Caco-2 (cell line): Measurements from ENCODE around the gene ANGPTL4. TPM values are rescaled to one million over a fixed set of nuclear protein-coding genes. Genes with fewer than 3 reads are reported as not detected.
"Not testable (repeated sequence)": the region's sequence is repeated elsewhere in the genome, so short reads cannot be mapped to it uniquely, and the experiment has no call there.

ENCODE experiments used
- BruUV-seq: library from RNA; stranded (reverse); fragments of 400-500 nt; replicated peaks from 2 replicates; lab custom pipeline; 2021; lab: Mats Ljungman, UMichigan
- CTCF ChIA-PET: fragments of 300-600 bp; sonication (Branson Sonifier 250); formaldehyde crosslinking; loops from one replicate; lab custom pipeline; 2022; ENCODE audit warnings: antibody characterized with exemption; lab: Charles Lee
- POLR2A ChIA-PET: fragments of 300-600 bp; sonication (Branson Sonifier 250); formaldehyde crosslinking; loops from one replicate; lab custom pipeline; 2022; ENCODE audit warnings: antibody characterized with exemption; lab: Charles Lee
- DNase-seq, 2 experiments: peaks; one replicate each; pipeline versions ENCODE4 v3.0.0 to v3.0.0-alpha.2; 2020 to 2022
- H3K27me3 ChIP-seq: replicated peaks from 2 replicates; pipeline ENCODE4 v1.6.0; 2011; ENCODE audit warnings: low read length; ENCODE audit not compliant: control insufficient read depth, insufficient read depth
- H3K36me3 ChIP-seq: 2 replicates; pipeline ENCODE4 v1.5.1; 2011; ENCODE audit warnings: low read length; ENCODE audit not compliant: control insufficient read depth, insufficient read depth
- H3K4me1 ChIP-seq: fragments of 250-450 bp; sonication (Bioruptor Pico); 2 replicates; pipeline ENCODE4 v1.5.1; 2020; ENCODE audit warnings: mild to moderate bottlenecking
- H3K4me3 ChIP-seq: 2 replicates; pipeline ENCODE4 v1.5.1; 2011; ENCODE audit warnings: low read depth, mild to moderate bottlenecking, control low read depth, low read length
- H3K9me3 ChIP-seq: fragments of 250-450 bp; sonication (Bioruptor Pico); 2 replicates; pipeline ENCODE4 v1.5.1; 2020; ENCODE audit warnings: mild to moderate bottlenecking, moderate library complexity
- H3K27ac Mint-ChIP-seq: one replicate; pipeline ENCODE4 v1.8.0; 2022; ENCODE audit warnings: mixed read lengths; ENCODE audit not compliant: unreplicated experiment
- H3K27me3 Mint-ChIP-seq: one replicate; pipeline ENCODE4 v1.8.0; 2022; ENCODE audit warnings: mixed read lengths; ENCODE audit not compliant: insufficient read depth, unreplicated experiment
- H3K36me3 Mint-ChIP-seq: one replicate; pipeline ENCODE4 v1.8.0; 2022; ENCODE audit warnings: mild to moderate bottlenecking, mixed read lengths; ENCODE audit not compliant: insufficient read depth, unreplicated experiment
- H3K4me1 Mint-ChIP-seq: one replicate; pipeline ENCODE4 v1.8.0; 2022; ENCODE audit warnings: low read depth, mixed read lengths; ENCODE audit not compliant: unreplicated experiment
- H3K4me3 Mint-ChIP-seq: one replicate; pipeline ENCODE4 v1.8.0; 2022; ENCODE audit warnings: mild to moderate bottlenecking, moderate library complexity, mixed read lengths; ENCODE audit not compliant: unreplicated experiment
- H3K9me3 Mint-ChIP-seq: one replicate; pipeline ENCODE4 v1.8.0; 2022; ENCODE audit warnings: mixed read lengths; ENCODE audit not compliant: unreplicated experiment
- CTCF ChIP-seq, 2 experiments: fragments of 200-600 bp in 1 of 2; IDR thresholded peaks; 1 replicate in 1 of 2; 2 replicates in 1 of 2; pipeline versions ENCODE4 v1.5.1 to v1.8.0; 2011 to 2022; ENCODE audit warnings: antibody characterized with exemption in 1 of 2, control low read depth in 1 of 2, inconsistent platforms in 1 of 2, low read depth in 1 of 2, low read length in 1 of 2, mild to moderate bottlenecking in 1 of 2, moderate library complexity in 1 of 2; ENCODE audit not compliant: insufficient read depth in 1 of 2, severe bottlenecking in 1 of 2, unreplicated experiment in 1 of 2
- intact Hi-C: fragments of 100-400 bp; cut with micrococcal nuclease; formaldehyde crosslinking; loops from one replicate; pipeline ENCODE4 v1.10.0; 2022; ENCODE audit not compliant: unreplicated experiment
- total RNA-seq: library from RNA; stranded (reverse); gene quantifications from 2 replicates; pipeline ENCODE4 v1.2.3, GENCODE V29; 2022

The ANGPTL4 gene
- total RNA-seq, 1 experiment from 2014 or later = 1.2 TPM

- Histone ChIP-seq H3K36me3 (no peaks in the 10 kb centered on the region), H3K4me3 (no peak overlapping the region), H3K27me3 (no peaks in the 10 kb centered on the region), H3K4me1 (peaks cover 10% of the 10 kb centered on the region), H3K9me3 (no peaks in the 10 kb centered on the region)
- Mint-ChIP-seq H3K4me1 (no peaks in the 10 kb centered on the region), H3K9me3 (no peaks in the 10 kb centered on the region), H3K4me3 (no peak overlapping the region), H3K27me3 (no peaks in the 10 kb centered on the region), H3K27ac (no peak overlapping the region), H3K36me3 (no peaks in the 10 kb centered on the region)
- ChIA-PET CTCF (interaction anchor here (0.6 kb wide), 1 partner anchor 123 kb away, joined by 3 read pairs; no protein-coding TSS in a partner anchor), POLR2A (no interaction called here)
- intact Hi-C loops = no loop called here
- DNase-seq = no peak
- no peak for TF ChIP-seq CTCF (IDR thresholded peaks at IDR 0.05; ENCODE audit: insufficient read depth in 1 of 2, low read depth in 1 of 2, low read length in 1 of 2, severe bottlenecking in 1 of 2, unreplicated experiment in 1 of 2)
- no TSS peak for BruUV-seq
Observed at GRCh38 chr19:8342316-8342683, 21.7 kb upstream of the ANGPTL4 start.

- no peaks in the 10 kb centered on the region for H3K4me1 Mint-ChIP-seq
- H3K36me3 Mint-ChIP-seq = no peaks in the 10 kb centered on the region
- peak within 1 kb of the TSS; percentile 74 for H3K4me3 Mint-ChIP-seq
- H3K4me3 ChIP-seq = peak within 1 kb of the TSS; percentile 56
- no peaks in the 10 kb centered on the region for H3K27me3 Mint-ChIP-seq
- no peaks in the 10 kb centered on the region for H3K36me3 ChIP-seq
- H3K27me3 ChIP-seq = no peaks in the 10 kb centered on the region
- H3K9me3 ChIP-seq = no peaks in the 10 kb centered on the region
- intact Hi-C loops = no loop called here
- DNase-seq = peak; percentile 98 to 99
- BruUV-seq = no TSS peak
- peaks cover 10% of the 10 kb centered on the region for H3K4me1 ChIP-seq
- ChIA-PET POLR2A (no interaction called here), CTCF (interaction anchor here (1.0 kb wide), 1 partner anchor 10 kb away, joined by 4 read pairs; no protein-coding TSS in a partner anchor)
- TF ChIP-seq CTCF (IDR thresholded peaks at IDR 0.05; ENCODE audit: insufficient read depth in 1 of 2, low read depth in 1 of 2, low read length in 1 of 2, severe bottlenecking in 1 of 2, unreplicated experiment in 1 of 2) = no peak
- H3K9me3 Mint-ChIP-seq = no peaks in the 10 kb centered on the region
- no peak within 1 kb of the TSS for H3K27ac Mint-ChIP-seq
Observed at GRCh38 chr19:8342684-8343482, 21.1 kb upstream of the ANGPTL4 start, which contains the start of gene KANK3. Gene KANK3, minus strand, starts transcription at chr19:8343262. Its CDS starts 5,434 bp downstream, at chr19:8337828.

DNA sequence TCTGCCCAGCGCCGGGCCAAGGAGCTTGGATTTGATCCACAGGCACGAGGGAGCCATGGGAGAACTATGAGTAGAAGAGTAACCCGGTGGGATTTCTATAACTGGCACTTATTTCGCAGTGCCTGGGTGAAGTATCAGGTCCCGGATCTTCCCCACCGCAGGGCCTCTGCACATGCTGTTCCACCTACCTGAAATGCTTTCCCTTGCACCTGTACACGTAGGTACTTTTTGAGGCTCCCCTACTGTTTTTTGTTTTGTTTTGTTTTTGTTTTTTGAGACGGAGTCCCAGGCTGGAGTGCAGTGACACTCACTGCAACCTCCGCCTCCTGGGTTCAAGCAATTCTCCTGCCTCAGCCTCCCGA is 20.5 kb upstream of the ANGPTL4 start:
- Histone ChIP-seq H3K9me3 (no peaks in the 10 kb centered on the region), H3K36me3 (no peaks in the 10 kb centered on the region), H3K4me3 (peak overlapping the region; percentile 56; the same call in 1 of the 2 replicates), H3K27me3 (no peaks in the 10 kb centered on the region), H3K4me1 (peaks cover 10% of the 10 kb centered on the region)
- Mint-ChIP-seq H3K27me3 (no peaks in the 10 kb centered on the region), H3K9me3 (no peaks in the 10 kb centered on the region), H3K4me1 (no peaks in the 10 kb centered on the region), H3K36me3 (no peaks in the 10 kb centered on the region), H3K27ac (no peak overlapping the region), H3K4me3 (peak overlapping the region; percentile 74)
- ChIA-PET CTCF (interaction anchor here (1.0 kb wide), 1 partner anchor 10 kb away, joined by 4 read pairs; no protein-coding TSS in a partner anchor), POLR2A (interaction anchor here (0.6 kb wide), 1 partner anchor 9 kb away, joined by 8 read pairs; no protein-coding TSS in a partner anchor)
- no peak for TF ChIP-seq CTCF (IDR thresholded peaks at IDR 0.05; ENCODE audit: insufficient read depth in 1 of 2, low read depth in 1 of 2, low read length in 1 of 2, severe bottlenecking in 1 of 2, unreplicated experiment in 1 of 2)
- intact Hi-C loops = no loop called here
- BruUV-seq = no TSS peak
- no peak for DNase-seq

GRCh38 chr19:8349629-8350372 is 14.2 kb upstream of the ANGPTL4 start:
- H3K4me1 Mint-ChIP-seq, DNase-seq, H3K27ac Mint-ChIP-seq, H3K27me3 Mint-ChIP-seq, H3K27me3 ChIP-seq, H3K9me3 ChIP-seq, H3K36me3 ChIP-seq, H3K9me3 Mint-ChIP-seq, H3K4me3 ChIP-seq, H3K4me1 ChIP-seq, intact Hi-C loops, BruUV-seq, H3K36me3 Mint-ChIP-seq, POLR2A ChIA-PET, H3K4me3 Mint-ChIP-seq: not testable (repeated sequence)
- CTCF ChIA-PET = interaction anchor here (0.6 kb wide), 1 partner anchor 64 kb away, joined by 5 read pairs; the partner anchor contains the start of gene MARCHF2
